Liver (tissue), 3 donors: ENCODE data around the gene NLRP2B.

ENCODE experiments used
- RXRA ChIP-seq, 2 donors: IDR thresholded peaks; 2 replicates each; pipeline ENCODE4 v1.6.1; 2017 to 2018; ENCODE audit warnings: antibody characterized with exemption in 2 of 2, mild to moderate bottlenecking in 1 of 2
- TAF1 ChIP-seq: conservative IDR thresholded peaks from 2 replicates; pipeline ENCODE4 v1.6.1; 2016; ENCODE audit warnings: antibody characterized with exemption, mild to moderate bottlenecking
- YY1 ChIP-seq: IDR thresholded peaks from 2 replicates; pipeline ENCODE4 v1.6.1; 2016; ENCODE audit warnings: antibody characterized with exemption, mild to moderate bottlenecking
- TF ChIP-seq, protein P1 (sequence below): IDR thresholded peaks from 2 replicates; pipeline ENCODE4 v1.6.1; 2016; ENCODE audit warnings: antibody characterized with exemption
- TF ChIP-seq, protein P2 (sequence below): fragments of 150-350 bp; IDR thresholded peaks from 2 replicates; pipeline ENCODE4 v1.5.1; 2017; ENCODE audit warnings: improper control_type of control experiment, low read depth, low read length; ENCODE audit not compliant: missing input control
- TF ChIP-seq, protein P3 (sequence below): IDR thresholded peaks from 2 replicates; pipeline ENCODE4 v1.6.1; 2016; ENCODE audit warnings: antibody characterized with exemption, mild to moderate bottlenecking
- donor health status: healthy.
- donor health status: healthy.

DNA sequence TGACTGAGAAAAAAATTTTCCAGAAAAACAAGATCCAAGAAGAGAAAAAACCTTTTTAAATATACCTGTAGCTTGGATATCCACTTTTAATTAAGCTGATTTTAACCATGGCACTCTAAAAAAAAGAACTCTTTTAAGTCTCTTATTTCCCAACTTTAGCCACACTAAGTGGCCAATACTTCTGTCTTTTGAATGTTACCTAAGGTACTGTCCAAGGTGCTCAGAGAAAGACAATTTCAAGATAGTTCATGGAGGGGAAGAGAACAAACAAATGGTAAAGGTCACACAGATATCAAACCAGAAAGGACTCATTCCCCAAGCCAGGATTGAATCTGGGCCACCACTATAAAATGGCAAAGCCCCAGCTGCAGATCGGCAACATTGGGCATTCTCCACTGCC lies 10.1 kb downstream of the NLRP2B start:
- TF ChIP-seq YY1: no peak
- TF ChIP-seq, protein P1, sequence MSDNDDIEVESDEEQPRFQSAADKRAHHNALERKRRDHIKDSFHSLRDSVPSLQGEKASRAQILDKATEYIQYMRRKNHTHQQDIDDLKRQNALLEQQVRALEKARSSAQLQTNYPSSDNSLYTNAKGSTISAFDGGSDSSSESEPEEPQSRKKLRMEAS: no peak
- no peak for TF ChIP-seq RXRA (IDR thresholded peaks at IDR 0.05)
- TF ChIP-seq, protein P2, sequence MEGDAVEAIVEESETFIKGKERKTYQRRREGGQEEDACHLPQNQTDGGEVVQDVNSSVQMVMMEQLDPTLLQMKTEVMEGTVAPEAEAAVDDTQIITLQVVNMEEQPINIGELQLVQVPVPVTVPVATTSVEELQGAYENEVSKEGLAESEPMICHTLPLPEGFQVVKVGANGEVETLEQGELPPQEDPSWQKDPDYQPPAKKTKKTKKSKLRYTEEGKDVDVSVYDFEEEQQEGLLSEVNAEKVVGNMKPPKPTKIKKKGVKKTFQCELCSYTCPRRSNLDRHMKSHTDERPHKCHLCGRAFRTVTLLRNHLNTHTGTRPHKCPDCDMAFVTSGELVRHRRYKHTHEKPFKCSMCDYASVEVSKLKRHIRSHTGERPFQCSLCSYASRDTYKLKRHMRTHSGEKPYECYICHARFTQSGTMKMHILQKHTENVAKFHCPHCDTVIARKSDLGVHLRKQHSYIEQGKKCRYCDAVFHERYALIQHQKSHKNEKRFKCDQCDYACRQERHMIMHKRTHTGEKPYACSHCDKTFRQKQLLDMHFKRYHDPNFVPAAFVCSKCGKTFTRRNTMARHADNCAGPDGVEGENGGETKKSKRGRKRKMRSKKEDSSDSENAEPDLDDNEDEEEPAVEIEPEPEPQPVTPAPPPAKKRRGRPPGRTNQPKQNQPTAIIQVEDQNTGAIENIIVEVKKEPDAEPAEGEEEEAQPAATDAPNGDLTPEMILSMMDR: no peak
- TF ChIP-seq TAF1: no peak
- TF ChIP-seq, protein P3, sequence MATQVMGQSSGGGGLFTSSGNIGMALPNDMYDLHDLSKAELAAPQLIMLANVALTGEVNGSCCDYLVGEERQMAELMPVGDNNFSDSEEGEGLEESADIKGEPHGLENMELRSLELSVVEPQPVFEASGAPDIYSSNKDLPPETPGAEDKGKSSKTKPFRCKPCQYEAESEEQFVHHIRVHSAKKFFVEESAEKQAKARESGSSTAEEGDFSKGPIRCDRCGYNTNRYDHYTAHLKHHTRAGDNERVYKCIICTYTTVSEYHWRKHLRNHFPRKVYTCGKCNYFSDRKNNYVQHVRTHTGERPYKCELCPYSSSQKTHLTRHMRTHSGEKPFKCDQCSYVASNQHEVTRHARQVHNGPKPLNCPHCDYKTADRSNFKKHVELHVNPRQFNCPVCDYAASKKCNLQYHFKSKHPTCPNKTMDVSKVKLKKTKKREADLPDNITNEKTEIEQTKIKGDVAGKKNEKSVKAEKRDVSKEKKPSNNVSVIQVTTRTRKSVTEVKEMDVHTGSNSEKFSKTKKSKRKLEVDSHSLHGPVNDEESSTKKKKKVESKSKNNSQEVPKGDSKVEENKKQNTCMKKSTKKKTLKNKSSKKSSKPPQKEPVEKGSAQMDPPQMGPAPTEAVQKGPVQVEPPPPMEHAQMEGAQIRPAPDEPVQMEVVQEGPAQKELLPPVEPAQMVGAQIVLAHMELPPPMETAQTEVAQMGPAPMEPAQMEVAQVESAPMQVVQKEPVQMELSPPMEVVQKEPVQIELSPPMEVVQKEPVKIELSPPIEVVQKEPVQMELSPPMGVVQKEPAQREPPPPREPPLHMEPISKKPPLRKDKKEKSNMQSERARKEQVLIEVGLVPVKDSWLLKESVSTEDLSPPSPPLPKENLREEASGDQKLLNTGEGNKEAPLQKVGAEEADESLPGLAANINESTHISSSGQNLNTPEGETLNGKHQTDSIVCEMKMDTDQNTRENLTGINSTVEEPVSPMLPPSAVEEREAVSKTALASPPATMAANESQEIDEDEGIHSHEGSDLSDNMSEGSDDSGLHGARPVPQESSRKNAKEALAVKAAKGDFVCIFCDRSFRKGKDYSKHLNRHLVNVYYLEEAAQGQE: no peak
